ENCODE measurements around the gene ZBTB40.

ZBTB40 gene

GRCh38 chr1:22527555-22528296 is 76.1 kb downstream of the ZBTB40 start:
- FAIRE-seq (no peak), DNase-seq (ENCODE audit: insufficient read length, low spot score) (no peak)

- no peak for DNase-seq (ENCODE audit: insufficient read length, low spot score)
- no peak for FAIRE-seq
Observed at GRCh38 chr1:22528451-22528850, 76.8 kb downstream of the ZBTB40 start.

GRCh38 chr1:22529901-22530621 is 78.4 kb downstream of the ZBTB40 start:
- DNase-seq (ENCODE audit: insufficient read length, low spot score) = no peak
- FAIRE-seq = no peak

GRCh38 chr1:22530715-22531114 is 79.1 kb downstream of the ZBTB40 start:
- DNase-seq (ENCODE audit: insufficient read length, low spot score) (no peak), FAIRE-seq (no peak)

GRCh38 chr1:22531251-22531650 is 79.6 kb downstream of the ZBTB40 start:
- DNase-seq (ENCODE audit: insufficient read length, low spot score) (no peak), FAIRE-seq (no peak)

GRCh38 chr1:22533244-22533895 is 81.7 kb downstream of the ZBTB40 start:
- DNase-seq (ENCODE audit: insufficient read length, low spot score) (no peak), FAIRE-seq (no peak)

- DNase-seq (ENCODE audit: insufficient read length, low spot score) (no peak), FAIRE-seq (no peak)
Observed at GRCh38 chr1:22534951-22535350, 83.3 kb downstream of the ZBTB40 start.

GRCh38 chr1:22535399-22535798 is 83.7 kb downstream of the ZBTB40 start:
- DNase-seq (ENCODE audit: insufficient read length, low spot score) (no peak), FAIRE-seq (no peak)

- DNase-seq (ENCODE audit: insufficient read length, low spot score) (no peak), FAIRE-seq (no peak)
Observed at GRCh38 chr1:22536506-22536905, 84.9 kb downstream of the ZBTB40 start.

GRCh38 chr1:22537441-22538139 is 85.9 kb downstream of the ZBTB40 start:
- DNase-seq (ENCODE audit: insufficient read length, low spot score) (no peak), FAIRE-seq (no peak)

- no peak for DNase-seq (ENCODE audit: insufficient read length, low spot score)
- no peak for FAIRE-seq
Observed at GRCh38 chr1:22539510-22540118, 88.0 kb downstream of the ZBTB40 start.

GRCh38 chr1:22540337-22540736 is 88.7 kb downstream of the ZBTB40 start:
- FAIRE-seq = no peak
- DNase-seq (ENCODE audit: insufficient read length, low spot score) = no peak

- DNase-seq (ENCODE audit: insufficient read length, low spot score) (no peak), FAIRE-seq (no peak)
Observed at GRCh38 chr1:22542886-22543285, 91.2 kb downstream of the ZBTB40 start.

- FAIRE-seq (no peak), DNase-seq (ENCODE audit: insufficient read length, low spot score) (no peak)
Observed at GRCh38 chr1:22543679-22544078, 92.0 kb downstream of the ZBTB40 start.

GRCh38 chr1:22544606-22545005 is 93.0 kb downstream of the ZBTB40 start:
- DNase-seq (ENCODE audit: insufficient read length, low spot score) = no peak
- FAIRE-seq = no peak

GRCh38 chr1:22545141-22545540 is 93.5 kb downstream of the ZBTB40 start:
- FAIRE-seq = no peak

GRCh38 chr1:22547186-22547817 is 95.7 kb downstream of the ZBTB40 start:
- DNase-seq (ENCODE audit: insufficient read length, low spot score) (no peak), FAIRE-seq (no peak)

More at GRCh38 chr1:22545141-22545540, 93.5 kb downstream of the ZBTB40 start:
- no peak for DNase-seq (ENCODE audit: insufficient read length, low spot score)

- no peak for DNase-seq (ENCODE audit: insufficient read length, low spot score)
Observed at GRCh38 chr1:22547818-22548462, 96.3 kb downstream of the ZBTB40 start.

GRCh38 chr1:22550021-22550420 is 98.4 kb downstream of the ZBTB40 start:
- DNase-seq (ENCODE audit: insufficient read length, low spot score) = no peak
- no peak for FAIRE-seq

More at GRCh38 chr1:22547818-22548462, 96.3 kb downstream of the ZBTB40 start:
- no peak for FAIRE-seq

- DNase-seq (ENCODE audit: insufficient read length, low spot score) (no peak), FAIRE-seq (no peak)
Observed at GRCh38 chr1:22551591-22551990, 99.9 kb downstream of the ZBTB40 start.
